Gastroesophageal sphincter (tissue), 3 donors: Measurements from ENCODE around the gene TANGO6.

ENCODE experiments used
- EP300 ChIP-seq: sonication (generic); formaldehyde crosslinking; IDR thresholded peaks from one replicate; pipeline ENCODE4 v1.6.1; 2017; ENCODE audit warnings: antibody characterized with exemption, mild to moderate bottlenecking
- POLR2A ChIP-seq, 2 donors: fragments of 450-650 bp; IDR thresholded peaks; one replicate each; pipeline ENCODE4 v1.6.1; 2017; ENCODE audit warnings: antibody characterized with exemption in 2 of 2, mild to moderate bottlenecking in 2 of 2, moderate library complexity in 1 of 2
- TF ChIP-seq, protein P1 (sequence below), 4 experiments: fragments of 200-600 bp in 2 of 4; fragments of 450-650 bp in 2 of 4; sonication (generic) in 1 of 4; IDR thresholded peaks; one replicate each; pipeline ENCODE4 v1.5.1; 2017 to 2019; ENCODE audit warnings: antibody characterized with exemption in 4 of 4, mild to moderate bottlenecking in 2 of 4, moderate library complexity in 2 of 4

DNA sequence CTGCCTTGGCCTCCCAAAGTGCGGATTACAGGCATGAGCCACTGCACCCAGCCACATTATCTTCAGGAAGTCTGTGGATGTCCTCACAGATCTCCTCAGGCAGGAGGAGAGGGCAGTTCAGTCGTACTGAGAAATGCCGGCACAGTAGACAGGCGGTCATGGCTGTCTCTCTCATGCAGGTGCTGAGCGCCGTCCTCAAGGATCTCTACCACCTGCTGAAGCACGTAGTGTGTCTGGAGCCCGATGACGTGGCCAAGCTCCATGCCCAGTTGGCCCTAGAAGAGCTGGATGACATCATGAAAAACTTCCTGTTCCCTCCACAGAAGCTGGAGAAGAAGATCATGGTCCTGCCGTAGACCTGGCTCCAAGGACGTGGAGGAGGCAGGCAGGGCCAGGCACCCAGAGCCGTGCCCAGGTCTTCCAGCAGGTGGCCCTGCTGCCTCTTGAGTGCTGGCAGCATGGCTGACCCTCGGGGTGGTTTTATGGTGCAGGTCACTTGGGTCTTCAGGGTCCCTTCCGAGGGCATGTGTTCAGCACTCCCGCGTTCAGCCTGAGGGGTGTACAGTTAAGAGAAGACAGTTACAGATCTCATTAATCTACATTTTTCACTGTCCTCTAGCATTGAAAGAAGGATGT lies 240.1 kb downstream of the TANGO6 start:
- TF ChIP-seq, protein P1, sequence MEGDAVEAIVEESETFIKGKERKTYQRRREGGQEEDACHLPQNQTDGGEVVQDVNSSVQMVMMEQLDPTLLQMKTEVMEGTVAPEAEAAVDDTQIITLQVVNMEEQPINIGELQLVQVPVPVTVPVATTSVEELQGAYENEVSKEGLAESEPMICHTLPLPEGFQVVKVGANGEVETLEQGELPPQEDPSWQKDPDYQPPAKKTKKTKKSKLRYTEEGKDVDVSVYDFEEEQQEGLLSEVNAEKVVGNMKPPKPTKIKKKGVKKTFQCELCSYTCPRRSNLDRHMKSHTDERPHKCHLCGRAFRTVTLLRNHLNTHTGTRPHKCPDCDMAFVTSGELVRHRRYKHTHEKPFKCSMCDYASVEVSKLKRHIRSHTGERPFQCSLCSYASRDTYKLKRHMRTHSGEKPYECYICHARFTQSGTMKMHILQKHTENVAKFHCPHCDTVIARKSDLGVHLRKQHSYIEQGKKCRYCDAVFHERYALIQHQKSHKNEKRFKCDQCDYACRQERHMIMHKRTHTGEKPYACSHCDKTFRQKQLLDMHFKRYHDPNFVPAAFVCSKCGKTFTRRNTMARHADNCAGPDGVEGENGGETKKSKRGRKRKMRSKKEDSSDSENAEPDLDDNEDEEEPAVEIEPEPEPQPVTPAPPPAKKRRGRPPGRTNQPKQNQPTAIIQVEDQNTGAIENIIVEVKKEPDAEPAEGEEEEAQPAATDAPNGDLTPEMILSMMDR (IDR thresholded peaks at IDR 0.05), result peak in 1 of 4 experiments; percentile 8
- no peak for TF ChIP-seq POLR2A (IDR thresholded peaks at IDR 0.05)
- no peak for TF ChIP-seq EP300
